H9 (cell line): ENCODE data around the gene PPP1R1B. TPM values are rescaled to one million over a fixed set of nuclear protein-coding genes. Genes with fewer than 3 reads are reported as not detected.

Experiments
- DNase-seq: peaks from one replicate; pipeline ENCODE4 v3.0.0-alpha.2; 2017
- H2AFZ ChIP-seq: one replicate; pipeline ENCODE4 v1.6.1; 2013; ENCODE audit warnings: mild to moderate bottlenecking, low read length, control low read depth, moderate library complexity
- H2AK5ac ChIP-seq: 2 replicates; pipeline ENCODE4 v1.6.1; 2013; ENCODE audit warnings: low read length, control low read depth, mixed read lengths; ENCODE audit not compliant: insufficient read length
- H2BK120ac ChIP-seq: one replicate; pipeline ENCODE4 v1.6.1; 2013; ENCODE audit warnings: low read depth, mild to moderate bottlenecking, low read length, control low read depth, inconsistent platforms; ENCODE audit not compliant: poor library complexity, severe bottlenecking
- H2BK12ac ChIP-seq: 2 replicates; pipeline ENCODE4 v1.6.1; 2013; ENCODE audit warnings: low read length, control low read depth, mixed read lengths, low read depth; ENCODE audit not compliant: insufficient read length
- H2BK15ac ChIP-seq: 2 replicates; pipeline ENCODE4 v1.6.1; 2013; ENCODE audit warnings: low read depth, low read length, control low read depth
- H2BK20ac ChIP-seq: one replicate; pipeline ENCODE4 v1.6.1; 2013; ENCODE audit warnings: low read depth, mild to moderate bottlenecking, low read length, control low read depth, inconsistent platforms; ENCODE audit not compliant: poor library complexity, severe bottlenecking
- H2BK5ac ChIP-seq: 2 replicates; pipeline ENCODE4 v1.6.1; 2013; ENCODE audit warnings: low read length, control low read depth, mixed read lengths; ENCODE audit not compliant: insufficient read length
- H3K14ac ChIP-seq: 2 replicates; pipeline ENCODE4 v1.6.1; 2013; ENCODE audit warnings: low read length, control low read depth; ENCODE audit not compliant: insufficient read depth
- H3K18ac ChIP-seq: 2 replicates; pipeline ENCODE4 v1.6.1; 2013; ENCODE audit warnings: low read depth, mild to moderate bottlenecking, mixed read lengths, low read length, control low read depth; ENCODE audit not compliant: insufficient read length
- H3K23ac ChIP-seq: 2 replicates; pipeline ENCODE4 v1.6.1; 2013; ENCODE audit warnings: low read length, control low read depth, mixed read lengths, low read depth; ENCODE audit not compliant: insufficient read length
- H3K23me2 ChIP-seq: 2 replicates; pipeline ENCODE4 v1.6.1; 2013; ENCODE audit warnings: low read depth, mild to moderate bottlenecking, mixed read lengths, low read length, control low read depth; ENCODE audit not compliant: insufficient read length, poor library complexity, severe bottlenecking
- H3K27ac ChIP-seq: 2 replicates; pipeline ENCODE4 v1.5.1; 2013; ENCODE audit warnings: low read length, control low read depth, mixed read lengths, low read depth; ENCODE audit not compliant: insufficient read length
- H3K27me3 ChIP-seq: 2 replicates; pipeline ENCODE4 v1.6.1; 2013; ENCODE audit warnings: low read length, control low read depth, inconsistent platforms; ENCODE audit not compliant: insufficient read depth
- H3K4ac ChIP-seq: 2 replicates; pipeline ENCODE4 v1.6.1; 2013; ENCODE audit warnings: low read depth, mild to moderate bottlenecking, control low read depth, inconsistent platforms, low read length, moderate library complexity
- H3K4me1 ChIP-seq: 2 replicates; pipeline ENCODE4 v1.6.1; 2013; ENCODE audit warnings: low read length, control low read depth, inconsistent platforms; ENCODE audit not compliant: insufficient read depth
- H3K4me2 ChIP-seq: 2 replicates; pipeline ENCODE4 v1.6.1; 2013; ENCODE audit warnings: low read length, control low read depth, mixed read lengths; ENCODE audit not compliant: insufficient read length, insufficient read depth
- H3K56ac ChIP-seq: 2 replicates; pipeline ENCODE4 v1.6.1; 2013; ENCODE audit warnings: low read depth, mild to moderate bottlenecking, mixed read lengths, low read length, control low read depth; ENCODE audit not compliant: insufficient read length
- H3K79me1 ChIP-seq: 2 replicates; pipeline ENCODE4 v1.6.1; 2013; ENCODE audit warnings: low read depth, mild to moderate bottlenecking, moderate library complexity, low read length, control low read depth, inconsistent platforms; ENCODE audit not compliant: insufficient read depth, poor library complexity, severe bottlenecking
- H3K79me2 ChIP-seq: 2 replicates; pipeline ENCODE4 v1.6.1; 2013; ENCODE audit warnings: low read length, control low read depth, inconsistent platforms; ENCODE audit not compliant: insufficient read depth
- H3K9ac ChIP-seq: 2 replicates; pipeline ENCODE4 v1.6.1; 2013; ENCODE audit warnings: low read length, control low read depth, mixed read lengths; ENCODE audit not compliant: insufficient read length; ENCODE audit errors: extremely low read depth
- H3K9me3 ChIP-seq: one replicate; pipeline ENCODE4 v1.6.1; 2013; ENCODE audit warnings: low read depth, low read length, inconsistent platforms; ENCODE audit not compliant: control insufficient read depth
- H3T11ph ChIP-seq: one replicate; pipeline ENCODE4 v1.6.1; 2013; ENCODE audit warnings: mild to moderate bottlenecking, low read length, control low read depth, inconsistent platforms
- H4K20me1 ChIP-seq: one replicate; pipeline ENCODE4 v1.6.1; 2013; ENCODE audit not compliant: control insufficient read depth, insufficient read length, insufficient read depth
- H4K5ac ChIP-seq: 2 replicates; pipeline ENCODE4 v1.6.1; 2013; ENCODE audit warnings: low read depth, mild to moderate bottlenecking, mixed read lengths, low read length, control low read depth; ENCODE audit not compliant: insufficient read length
- H4K8ac ChIP-seq: replicated peaks from 2 replicates; pipeline ENCODE4 v1.6.1; 2013; ENCODE audit warnings: low read length, control low read depth, mixed read lengths, low read depth; ENCODE audit not compliant: insufficient read length
- H4K91ac ChIP-seq: 2 replicates; pipeline ENCODE4 v1.6.1; 2013; ENCODE audit warnings: low read depth, mild to moderate bottlenecking, moderate library complexity, mixed read lengths, low read length, control low read depth; ENCODE audit not compliant: insufficient read length
- H3K27ac Mint-ChIP-seq, 3 experiments: 2 replicates in 2 of 3; 3 replicates in 1 of 3; pipeline ENCODE4 v1.8.0; 2020 to 2021; ENCODE audit warnings: mixed read lengths in 3 of 3, mild to moderate bottlenecking in 1 of 3, moderate library complexity in 1 of 3
- H3K27me3 Mint-ChIP-seq: 2 replicates; pipeline ENCODE4 v1.8.0; 2021; ENCODE audit warnings: low read depth, mild to moderate bottlenecking, moderate library complexity, mixed read lengths
- H3K36me3 Mint-ChIP-seq, 3 experiments: 2 replicates in 2 of 3; 3 replicates in 1 of 3; pipeline ENCODE4 v1.8.0; 2020 to 2021; ENCODE audit warnings: low read depth in 3 of 3, mixed read lengths in 3 of 3; ENCODE audit not compliant: insufficient read depth in 1 of 3
- H3K4me1 Mint-ChIP-seq, 2 experiments: 2 replicates each; pipeline ENCODE4 v1.8.0; 2020; ENCODE audit warnings: mixed read lengths in 2 of 2
- H3K4me3 Mint-ChIP-seq, 2 experiments: 2 replicates in 1 of 2; 3 replicates in 1 of 2; pipeline ENCODE4 v1.8.0; 2020 to 2021; ENCODE audit warnings: mild to moderate bottlenecking in 2 of 2, mixed read lengths in 2 of 2, moderate library complexity in 1 of 2
- H3K9me3 Mint-ChIP-seq, 2 experiments: 2 replicates in 1 of 2; 3 replicates in 1 of 2; pipeline ENCODE4 v1.8.0; 2020; ENCODE audit warnings: mild to moderate bottlenecking in 2 of 2, mixed read lengths in 2 of 2, moderate library complexity in 1 of 2
- WGBS: extraction: QIAGEN DNeasy Blood & Tissue Kit; methylation state at CpG from one replicate; pipeline ENCODE4 v1.1.7; 2013; ENCODE audit warnings: missing lambda C conversion rate, low lambda C conversion rate, mixed read lengths; ENCODE audit not compliant: insufficient read length; ENCODE audit errors: extremely low coverage; 5-methylcytosine and 5-hydroxymethylcytosine counted together
- total RNA-seq: library from RNA; stranded (reverse); gene quantifications from 2 replicates; pipeline ENCODE4 v1.2.1, GENCODE V29; 2021
- TF ChIP-seq, protein P1 (sequence below): fragments of 200-600 bp; sonication (generic); conservative IDR thresholded peaks from 3 replicates; pipeline ENCODE4 v1.8.0; 2021; ENCODE audit warnings: antibody characterized with exemption, mild to moderate bottlenecking

Gene PPP1R1B
- total RNA-seq, 1 experiment from 2014 or later, result 15.5 TPM

DNA sequence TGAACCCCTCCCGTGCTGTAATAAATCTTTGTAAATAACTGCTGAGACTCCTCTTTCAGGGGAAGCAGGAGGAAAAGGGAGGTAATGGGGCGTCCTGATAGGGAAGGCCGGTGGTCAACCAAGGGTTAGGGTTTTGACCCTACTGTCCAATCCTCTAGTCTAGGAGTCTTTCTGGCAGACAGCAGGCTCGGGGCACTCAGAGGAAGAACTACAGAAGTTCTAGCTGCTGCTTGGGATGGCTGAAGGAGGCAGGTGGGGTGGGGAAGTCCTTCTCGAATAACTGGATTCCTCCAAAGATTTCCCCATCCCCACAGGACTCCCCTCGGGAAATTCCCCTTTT lies 9.8 kb downstream of the PPP1R1B start:
- H3K79me2 ChIP-seq, result no peaks in the 10 kb centered on the region; the same call in 1 of the 2 replicates
- no peaks in the 10 kb centered on the region for H3K27me3 Mint-ChIP-seq
- no peak overlapping the region for H2BK12ac ChIP-seq
- no peak overlapping the region for H3K14ac ChIP-seq
- H3K4ac ChIP-seq, result no peak overlapping the region
- peaks cover 8% of the 10 kb centered on the region for H3K23me2 ChIP-seq
- no peaks in the 10 kb centered on the region for H3K27me3 ChIP-seq
- no peak for DNase-seq
- no peak overlapping the region for H3K9ac ChIP-seq
- H3K36me3 Mint-ChIP-seq, result peaks cover 0 to 3% (median 0%) of the 10 kb centered on the region in 3 experiments; a peak in 3 of 7 replicates
- H3K27ac Mint-ChIP-seq, result peak overlapping the region; percentile 25 to 61 (median 45); a peak in 2 of 7 replicates
- no peak overlapping the region for H2BK5ac ChIP-seq
- no peak overlapping the region for H2BK15ac ChIP-seq
- H3K4me3 Mint-ChIP-seq, result peak overlapping the region; percentile 91 to 96
- no peak overlapping the region for H2AK5ac ChIP-seq
- H3K9me3 ChIP-seq, result no peaks in the 10 kb centered on the region
- no peak overlapping the region for H2AFZ ChIP-seq
- no peaks in the 10 kb centered on the region for H3K79me1 ChIP-seq
- WGBS, result no CpG with 5 or more reads among the region's 6 CpGs
- H3T11ph ChIP-seq, result no peak overlapping the region
- H2BK120ac ChIP-seq, result no peak overlapping the region
- no peak overlapping the region for H2BK20ac ChIP-seq
- H3K23ac ChIP-seq, result no peak overlapping the region
- TF ChIP-seq, protein P1, sequence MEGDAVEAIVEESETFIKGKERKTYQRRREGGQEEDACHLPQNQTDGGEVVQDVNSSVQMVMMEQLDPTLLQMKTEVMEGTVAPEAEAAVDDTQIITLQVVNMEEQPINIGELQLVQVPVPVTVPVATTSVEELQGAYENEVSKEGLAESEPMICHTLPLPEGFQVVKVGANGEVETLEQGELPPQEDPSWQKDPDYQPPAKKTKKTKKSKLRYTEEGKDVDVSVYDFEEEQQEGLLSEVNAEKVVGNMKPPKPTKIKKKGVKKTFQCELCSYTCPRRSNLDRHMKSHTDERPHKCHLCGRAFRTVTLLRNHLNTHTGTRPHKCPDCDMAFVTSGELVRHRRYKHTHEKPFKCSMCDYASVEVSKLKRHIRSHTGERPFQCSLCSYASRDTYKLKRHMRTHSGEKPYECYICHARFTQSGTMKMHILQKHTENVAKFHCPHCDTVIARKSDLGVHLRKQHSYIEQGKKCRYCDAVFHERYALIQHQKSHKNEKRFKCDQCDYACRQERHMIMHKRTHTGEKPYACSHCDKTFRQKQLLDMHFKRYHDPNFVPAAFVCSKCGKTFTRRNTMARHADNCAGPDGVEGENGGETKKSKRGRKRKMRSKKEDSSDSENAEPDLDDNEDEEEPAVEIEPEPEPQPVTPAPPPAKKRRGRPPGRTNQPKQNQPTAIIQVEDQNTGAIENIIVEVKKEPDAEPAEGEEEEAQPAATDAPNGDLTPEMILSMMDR, result no peak
- H3K4me1 ChIP-seq, result peaks cover 17% of the 10 kb centered on the region; the same call in 1 of the 2 replicates
- no peak overlapping the region for H3K18ac ChIP-seq
- peaks cover 64% of the 10 kb centered on the region in 2 experiments for H3K4me1 Mint-ChIP-seq
- no peak overlapping the region for H4K8ac ChIP-seq
- no peak overlapping the region for H4K5ac ChIP-seq
- H3K9me3 Mint-ChIP-seq, result no peaks in the 10 kb centered on the region; a peak in 1 of 5 replicates
- H3K27ac ChIP-seq, result no peak overlapping the region
- H3K4me2 ChIP-seq, result peak overlapping the region; percentile 99
- H3K56ac ChIP-seq, result no peak overlapping the region
- no peaks in the 10 kb centered on the region for H4K20me1 ChIP-seq
- H4K91ac ChIP-seq, result no peak overlapping the region
